ENCODE measurements around the gene TNFRSF19.

TNFRSF19 gene

GRCh38 chr13:23615395-23616081, 45.3 kb downstream of the TNFRSF19 start:
- no peak for TF ChIP-seq CTCF (conservative IDR thresholded peaks at IDR 0.05)
- no peak overlapping the region for H3K27ac ChIP-seq

DNA sequence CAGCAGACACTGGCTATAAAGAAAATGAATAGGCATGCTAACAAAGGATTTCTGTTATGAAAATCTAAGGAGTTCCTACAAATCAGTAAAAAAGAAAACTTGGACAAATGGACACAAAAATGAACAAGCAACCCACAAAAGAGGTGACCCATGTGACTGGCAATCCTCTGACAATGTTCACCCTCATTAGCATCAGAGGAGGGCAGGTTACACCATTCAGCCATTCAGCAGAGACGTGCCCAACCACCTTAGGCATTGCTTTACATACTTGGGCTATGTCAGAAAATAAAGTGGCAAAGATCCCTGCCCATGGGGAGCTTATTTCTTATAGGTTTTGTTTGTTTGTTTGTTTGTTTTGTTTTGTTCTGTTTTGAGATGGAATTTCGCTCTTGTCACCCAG, 46.0 kb downstream of the TNFRSF19 start:
- TF ChIP-seq CTCF (conservative IDR thresholded peaks at IDR 0.05): no peak
- H3K27ac ChIP-seq: no peak overlapping the region

DNA sequence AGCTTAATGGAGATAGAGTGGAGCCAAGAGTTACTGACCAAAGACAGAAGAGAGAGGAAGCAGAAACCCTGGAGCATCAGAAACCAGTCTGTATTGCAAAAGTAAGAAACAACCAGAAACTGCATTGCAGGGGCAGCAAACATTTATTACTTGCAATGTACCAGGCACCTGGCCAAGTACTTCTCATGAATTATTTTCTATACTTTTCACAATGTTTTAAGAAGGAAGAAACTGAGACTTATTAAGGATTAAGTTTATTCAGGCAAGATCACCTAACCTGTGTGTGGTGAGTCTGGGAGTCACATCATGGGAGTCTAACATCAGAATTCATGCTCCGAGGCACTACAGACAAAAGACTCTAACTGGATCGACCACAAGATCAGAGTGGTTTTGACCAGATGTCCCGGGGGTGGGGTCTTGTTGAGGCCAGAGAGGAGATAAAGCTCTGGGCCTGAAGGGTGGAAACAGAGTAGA, 47.4 kb downstream of the TNFRSF19 start:
- H3K27ac ChIP-seq: no peak overlapping the region
- TF ChIP-seq CTCF (conservative IDR thresholded peaks at IDR 0.05): no peak

DNA sequence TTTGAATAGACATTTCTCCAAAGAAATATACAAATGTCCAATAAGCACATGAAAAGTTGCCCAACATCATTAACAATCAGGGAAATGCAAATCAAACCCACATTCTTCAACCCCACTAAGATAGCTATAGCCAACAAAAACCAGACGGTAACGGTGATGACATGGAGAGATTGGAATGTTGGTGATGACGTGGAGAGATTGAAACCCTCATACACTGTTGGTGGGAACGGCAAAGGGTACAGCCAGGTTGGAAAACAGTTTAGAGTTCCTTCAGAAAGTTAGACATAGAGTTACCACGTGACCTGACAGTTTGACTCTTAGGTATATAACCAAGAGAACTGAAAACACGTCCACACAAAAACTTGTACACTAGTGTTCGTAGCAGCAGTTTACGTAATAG, 48.1 kb downstream of the TNFRSF19 start:
- TF ChIP-seq CTCF (conservative IDR thresholded peaks at IDR 0.05): no peak
- H3K27ac ChIP-seq: no peak overlapping the region

DNA sequence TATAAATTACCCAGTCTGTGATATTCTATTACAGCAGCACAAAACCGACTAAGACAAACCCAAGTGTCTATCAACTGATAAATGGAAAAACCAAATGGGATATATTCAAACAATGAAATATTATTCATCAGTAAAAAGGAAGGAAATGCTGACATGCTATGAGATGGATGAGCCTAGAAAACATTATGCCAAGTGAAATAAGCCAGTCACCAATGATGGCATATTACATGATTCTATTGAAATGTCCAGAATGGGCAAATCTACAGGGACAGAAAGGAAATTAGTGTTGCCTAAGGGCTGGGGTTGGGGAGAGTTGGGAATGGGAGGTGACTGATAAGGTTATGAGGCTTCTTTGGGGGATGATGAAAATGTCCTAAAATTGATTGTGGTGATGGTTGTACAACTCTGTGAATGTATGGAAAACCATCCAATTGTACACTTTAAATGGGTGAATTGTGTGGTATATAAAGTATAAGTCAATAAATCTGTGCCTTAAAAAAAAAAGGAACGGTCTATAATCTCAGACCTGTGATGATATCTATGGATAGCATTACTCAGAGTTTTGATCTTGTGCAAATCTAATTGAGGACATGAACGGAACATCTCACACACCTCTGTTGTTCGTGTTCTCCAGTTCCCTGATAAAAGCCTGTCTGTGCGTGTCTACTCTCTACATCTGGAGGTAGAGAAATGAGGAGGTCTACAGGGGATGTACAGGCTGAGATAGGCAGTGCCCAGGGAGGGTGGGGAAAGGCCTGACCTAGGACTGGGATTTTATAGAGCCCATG, 49.0 kb downstream of the TNFRSF19 start:
- no peak overlapping the region for H3K27ac ChIP-seq
- no peak for TF ChIP-seq CTCF (conservative IDR thresholded peaks at IDR 0.05)

DNA sequence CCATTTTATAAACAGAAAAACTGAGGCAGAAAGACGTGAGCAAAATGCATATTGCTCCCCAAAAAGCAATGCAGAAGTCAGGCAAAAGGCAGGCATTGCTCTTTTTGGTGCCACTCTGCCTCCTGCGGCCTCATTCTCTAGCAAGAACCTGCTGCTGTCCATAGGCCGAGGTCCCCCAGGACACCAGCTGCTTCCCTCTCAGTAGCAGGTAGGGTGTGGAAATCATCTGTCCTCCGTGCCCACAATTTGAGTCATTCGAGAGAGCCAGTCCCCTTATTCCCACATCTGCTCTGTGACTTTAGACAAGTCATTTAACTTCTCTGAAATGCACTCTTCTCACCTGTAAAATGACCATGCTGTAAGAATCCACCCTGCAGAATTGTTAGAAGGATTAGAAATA, 50.0 kb downstream of the TNFRSF19 start:
- no peak overlapping the region for H3K27ac ChIP-seq
- no peak for TF ChIP-seq CTCF (conservative IDR thresholded peaks at IDR 0.05)

DNA sequence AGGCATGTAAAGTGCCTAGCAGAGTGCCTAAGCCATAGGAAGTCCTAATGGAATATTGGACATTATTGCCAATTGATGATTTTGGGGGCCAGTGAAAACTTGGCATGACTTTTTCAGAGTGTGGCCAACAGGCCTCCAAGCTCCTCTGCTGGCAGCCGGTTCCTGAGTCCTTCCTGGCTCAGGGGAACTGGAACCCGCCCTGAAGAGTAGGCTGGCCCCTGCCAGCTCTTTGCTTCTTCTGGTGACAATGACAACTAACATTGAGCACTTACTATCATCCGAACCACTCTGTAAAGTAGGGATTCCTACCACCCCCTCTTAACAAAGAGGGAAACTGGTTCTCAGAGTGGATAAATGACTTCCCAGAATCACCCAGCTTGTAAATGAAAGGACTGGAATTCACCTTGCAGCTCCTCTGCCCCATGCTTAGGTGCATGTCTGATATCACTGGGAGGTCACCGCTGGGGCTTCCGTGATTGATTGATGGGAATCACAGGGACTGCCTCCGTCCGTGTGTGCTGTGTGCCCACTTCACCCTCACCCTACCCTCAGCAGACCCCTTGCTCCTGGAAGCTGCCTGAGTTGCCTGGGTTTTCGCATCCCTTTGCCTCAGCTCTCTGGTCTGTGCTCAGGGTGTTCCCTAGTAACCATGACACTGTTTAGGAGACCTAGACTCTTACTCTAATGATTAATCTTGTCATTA, 50.6 kb downstream of the TNFRSF19 start:
- H3K27ac ChIP-seq: no peak overlapping the region
- no peak for TF ChIP-seq CTCF (conservative IDR thresholded peaks at IDR 0.05)
